ENCODE results near the gene C17orf78. TPM values are rescaled to one million over a fixed set of nuclear protein-coding genes. Genes with fewer than 3 reads are reported as not detected.
"Not testable (repeated sequence)": the region's sequence is repeated elsewhere in the genome, so short reads cannot be mapped to it uniquely, and the experiment has no call there.

C17orf78 gene
- polyA plus RNA-seq, 3 donors = 0.10 to 0.44 (median 0.17) TPM

- no peak for DNase-seq
Observed at GRCh38 chr17:37385474-37385990, 9.7 kb downstream of the C17orf78 start.

- DNase-seq = no peak
Observed at GRCh38 chr17:37386462-37386861, 10.7 kb downstream of the C17orf78 start.

GRCh38 chr17:37388266-37388665, 12.5 kb downstream of the C17orf78 start:
- DNase-seq = no peak

GRCh38 chr17:37389160-37389559, 13.4 kb downstream of the C17orf78 start:
- DNase-seq = no peak

GRCh38 chr17:37391146-37391545, 15.4 kb downstream of the C17orf78 start:
- no peak for DNase-seq

- DNase-seq = no peak
Observed at GRCh38 chr17:37392024-37392590, 16.3 kb downstream of the C17orf78 start.

GRCh38 chr17:37393352-37393751, 17.6 kb downstream of the C17orf78 start:
- DNase-seq = no peak

- DNase-seq = no peak
Observed at GRCh38 chr17:37399265-37399803, 23.5 kb downstream of the C17orf78 start.

- DNase-seq = no peak
Observed at GRCh38 chr17:37400505-37400904, 24.7 kb downstream of the C17orf78 start.

GRCh38 chr17:37405522-37405921, 29.7 kb downstream of the C17orf78 start:
- not testable (repeated sequence) for DNase-seq

GRCh38 chr17:37405955-37406634, 30.3 kb downstream of the C17orf78 start:
- DNase-seq = peak; percentile 2

GRCh38 chr17:37406635-37407461, 31.1 kb downstream of the C17orf78 start, which contains the start of the genes ACACA and TADA2A:
Gene ACACA, minus strand, starts transcription at chr17:37406836. Its CDS starts 537 bp downstream, at chr17:37406299.
Gene TADA2A, plus strand, starts transcription at chr17:37406886. Its CDS starts 4,480 bp downstream, at chr17:37411366.
- peak; percentile 66 for DNase-seq

- not testable (repeated sequence) for DNase-seq
Observed at GRCh38 chr17:37408145-37408479, 32.3 kb downstream of the C17orf78 start.

GRCh38 chr17:37410357-37410756, 34.6 kb downstream of the C17orf78 start:
- DNase-seq = no peak

GRCh38 chr17:37413875-37414519, 38.2 kb downstream of the C17orf78 start:
- DNase-seq = no peak

- DNase-seq = no peak
Observed at GRCh38 chr17:37417852-37418251, 42.1 kb downstream of the C17orf78 start.

GRCh38 chr17:37422971-37423625, 47.3 kb downstream of the C17orf78 start:
- no peak for DNase-seq

GRCh38 chr17:37425268-37425667, 49.5 kb downstream of the C17orf78 start:
- DNase-seq = no peak

- DNase-seq = no peak
Observed at GRCh38 chr17:37429039-37429438, 53.3 kb downstream of the C17orf78 start.

GRCh38 chr17:37429453-37429852, 53.7 kb downstream of the C17orf78 start:
- no peak for DNase-seq

GRCh38 chr17:37430051-37430627, 54.4 kb downstream of the C17orf78 start:
- DNase-seq = no peak
